ENCODE results near the gene NHLH1. TPM values are rescaled to one million over a fixed set of nuclear protein-coding genes. Genes with fewer than 3 reads are reported as not detected.

Gene NHLH1
- polyA plus RNA-seq, 1 experiment = 0.20 TPM

- H3K36me3 ChIP-seq (ENCODE audit: control insufficient read depth, insufficient read depth, low read length) = no peaks in the 10 kb centered on the region
- CTCF ChIA-PET = interaction anchor here (0.7 to 7.7 kb wide), 3 partner anchors 9 to 326 kb away, joined by 3 to 70 read pairs (median 3); no protein-coding TSS in a partner anchor
- no peak for TF ChIP-seq CTCF (IDR thresholded peaks at IDR 0.05; ENCODE audit: insufficient read depth, low read depth, low read length)
Measured at GRCh38 chr1:160367516-160367900, 637 bp downstream of the NHLH1 start.

GRCh38 chr1:160367934-160368923, 1.4 kb downstream of the NHLH1 start:
- Histone ChIP-seq H3K36me3 (ENCODE audit: control insufficient read depth, insufficient read depth, low read length) (no peaks in the 10 kb centered on the region), H3K4me3 (ENCODE audit: low read depth, low read length) (no peak overlapping the region), H3K27me3 (ENCODE audit: control insufficient read depth, insufficient read depth, low read length) (no peaks in the 10 kb centered on the region; the same call in 1 of the 2 replicates)
- CTCF ChIA-PET = interaction anchor here (0.7 to 7.7 kb wide), 4 partner anchors 8 to 326 kb away, joined by 3 to 70 read pairs (median 4); no protein-coding TSS in a partner anchor
- POLR2A ChIA-PET = no interaction called here
- no peak for TF ChIP-seq CTCF (IDR thresholded peaks at IDR 0.05; ENCODE audit: insufficient read depth, low read depth, low read length)
- no peak for DNase-seq (ENCODE audit: low read depth)

More at GRCh38 chr1:160367516-160367900, 637 bp downstream of the NHLH1 start:
- POLR2A ChIA-PET = no interaction called here
- no peak overlapping the region for H3K4me3 ChIP-seq (ENCODE audit: low read depth, low read length)
- no peak for DNase-seq (ENCODE audit: low read depth)
- H3K27me3 ChIP-seq (ENCODE audit: control insufficient read depth, insufficient read depth, low read length) = no peaks in the 10 kb centered on the region; the same call in 1 of the 2 replicates

GRCh38 chr1:160369087-160369486, 2.2 kb downstream of the NHLH1 start:
- no peak overlapping the region for H3K4me3 ChIP-seq (ENCODE audit: low read depth, low read length)
- H3K36me3 ChIP-seq (ENCODE audit: control insufficient read depth, insufficient read depth, low read length) = no peaks in the 10 kb centered on the region
- H3K27me3 ChIP-seq (ENCODE audit: control insufficient read depth, insufficient read depth, low read length) = no peaks in the 10 kb centered on the region; the same call in 1 of the 2 replicates
- DNase-seq (ENCODE audit: low read depth) = no peak
- ChIA-PET CTCF (interaction anchor here (1.4 to 7.7 kb wide), 2 partner anchors 7 to 14 kb away, joined by 4 to 70 read pairs; no protein-coding TSS in a partner anchor), POLR2A (no interaction called here)
- TF ChIP-seq CTCF (IDR thresholded peaks at IDR 0.05; ENCODE audit: insufficient read depth, low read depth, low read length) = no peak

- no peaks in the 10 kb centered on the region; the same call in 1 of the 2 replicates for H3K27me3 ChIP-seq (ENCODE audit: control insufficient read depth, insufficient read depth, low read length)
- POLR2A ChIA-PET = no interaction called here
- no peak for TF ChIP-seq CTCF (IDR thresholded peaks at IDR 0.05; ENCODE audit: insufficient read depth, low read depth, low read length)
- CTCF ChIA-PET = interaction anchor here (0.6 to 1.2 kb wide), 2 partner anchors 16 to 1174 kb away, joined by 3 read pairs; no protein-coding TSS in a partner anchor
- no peak for DNase-seq (ENCODE audit: low read depth)
- no peaks in the 10 kb centered on the region for H3K36me3 ChIP-seq (ENCODE audit: control insufficient read depth, insufficient read depth, low read length)
- no peak overlapping the region for H3K4me3 ChIP-seq (ENCODE audit: low read depth, low read length)
Measured at GRCh38 chr1:160370561-160371345, 3.9 kb downstream of the NHLH1 start.

- Histone ChIP-seq H3K4me3 (ENCODE audit: low read depth, low read length) (no peak overlapping the region), H3K27me3 (ENCODE audit: control insufficient read depth, insufficient read depth, low read length) (no peaks in the 10 kb centered on the region; the same call in 1 of the 2 replicates), H3K36me3 (ENCODE audit: control insufficient read depth, insufficient read depth, low read length) (no peaks in the 10 kb centered on the region)
- CTCF ChIA-PET = interaction anchor here (0.6 to 1.4 kb wide), 3 partner anchors 13 to 1175 kb away, joined by 3 read pairs; no protein-coding TSS in a partner anchor
- POLR2A ChIA-PET = no interaction called here
- DNase-seq (ENCODE audit: low read depth) = no peak
- TF ChIP-seq CTCF (IDR thresholded peaks at IDR 0.05; ENCODE audit: insufficient read depth, low read depth, low read length) = no peak
Measured at GRCh38 chr1:160371346-160371631, 4.4 kb downstream of the NHLH1 start.
